Activated naive CD8-positive, alpha-beta T cell treated with anti-CD3 and anti-CD28 coated beads, Interleukin-2, amount 50 U/mL, for 24 hours (primary cell): ENCODE results near the gene FBP2.

ENCODE experiments used
- ATAC-seq: fragments of 150-1000 bp; cut with Tn5 transposase; one replicate; pipeline ENCODE4 v1.10.0; 2021
- DNase-seq: peaks from one replicate; pipeline ENCODE4 v3.0.0; 2021
- H3K27ac Mint-ChIP-seq: one replicate; pipeline ENCODE4 v1.8.0; 2021; ENCODE audit warnings: mild to moderate bottlenecking, mixed read lengths
- H3K27me3 Mint-ChIP-seq: one replicate; pipeline ENCODE4 v1.8.0; 2021; ENCODE audit warnings: mixed read lengths
- H3K36me3 Mint-ChIP-seq: one replicate; pipeline ENCODE4 v1.8.0; 2021; ENCODE audit warnings: low read depth, mixed read lengths
- H3K4me1 Mint-ChIP-seq: one replicate; pipeline ENCODE4 v1.8.0; 2021; ENCODE audit warnings: mixed read lengths
- H3K4me3 Mint-ChIP-seq: one replicate; pipeline ENCODE4 v1.8.0; 2021; ENCODE audit warnings: mild to moderate bottlenecking, moderate library complexity, mixed read lengths
- H3K9me3 Mint-ChIP-seq: one replicate; pipeline ENCODE4 v1.8.0; 2021; ENCODE audit warnings: mixed read lengths

The FBP2 gene

DNA sequence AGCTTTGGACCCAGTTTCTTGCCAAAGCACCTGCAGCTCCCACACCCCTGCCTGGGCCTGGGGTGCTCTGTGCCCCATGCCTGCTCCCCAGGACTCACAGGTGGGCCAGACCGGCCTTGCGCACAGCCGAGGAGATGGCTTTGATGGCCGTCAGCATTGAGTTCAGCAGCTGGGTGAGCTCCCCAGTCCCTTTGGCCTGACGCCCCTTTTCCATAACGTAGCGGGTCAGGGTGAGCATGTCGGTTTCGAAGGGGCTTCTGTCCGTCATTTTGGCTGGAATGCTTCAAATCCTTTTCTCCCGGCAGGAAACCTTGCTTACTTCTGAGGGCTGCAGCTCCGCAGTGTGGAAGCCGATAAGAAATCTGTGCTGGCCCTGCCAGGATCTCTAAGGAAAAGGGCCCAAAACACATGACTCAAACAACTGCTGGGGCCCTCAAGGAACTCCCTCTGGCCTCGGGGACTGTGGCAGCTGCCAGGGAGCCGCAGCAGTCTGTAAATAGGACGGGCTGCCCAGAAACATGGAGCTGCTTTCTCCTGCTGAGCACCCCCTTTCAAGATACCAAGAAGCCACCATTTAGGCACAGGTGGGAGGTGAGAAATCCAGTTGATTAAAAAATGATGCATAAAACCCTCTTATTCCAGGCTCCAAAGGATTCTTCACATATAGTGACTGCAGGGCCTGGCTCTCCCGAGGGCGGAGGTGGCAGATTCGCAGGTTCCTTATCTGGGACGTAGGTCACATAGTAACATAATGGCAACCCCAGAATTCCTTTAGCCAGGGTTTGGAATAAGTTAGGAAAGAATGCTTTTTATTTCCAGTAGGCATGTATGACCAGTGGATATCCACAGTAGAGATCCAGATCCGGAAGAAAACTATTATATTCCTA lies at the start of gene FBP2:
Gene FBP2, minus strand, starts transcription at position 366 of the 887 bp plus-strand sequence. Its CDS starts 98 bp downstream, at position 268.
- Mint-ChIP-seq H3K4me3 (no peak within 1 kb of the TSS), H3K9me3 (no peaks in the 10 kb centered on the region), H3K27ac (no peak within 1 kb of the TSS), H3K27me3 (peaks cover 17% of the 10 kb centered on the region), H3K36me3 (no peaks in the 10 kb centered on the region), H3K4me1 (no peaks in the 10 kb centered on the region)
- DNase-seq (no peak), ATAC-seq (no peak)

- H3K27ac Mint-ChIP-seq, result no peak overlapping the region
- peaks cover 16% of the 10 kb centered on the region for H3K4me1 Mint-ChIP-seq
- H3K27me3 Mint-ChIP-seq, result peaks cover 13% of the 10 kb centered on the region
- DNase-seq (no peak), ATAC-seq (no peak)
- no peaks in the 10 kb centered on the region for H3K36me3 Mint-ChIP-seq
- H3K9me3 Mint-ChIP-seq, result no peaks in the 10 kb centered on the region
- no peak overlapping the region for H3K4me3 Mint-ChIP-seq
Measured at GRCh38 chr9:94643176-94643575, 49.6 kb upstream of the FBP2 start.

GRCh38 chr9:94642501-94642900 lies 48.9 kb upstream of the FBP2 start:
- Mint-ChIP-seq H3K36me3 (no peaks in the 10 kb centered on the region), H3K4me1 (peaks cover 18% of the 10 kb centered on the region), H3K4me3 (no peak overlapping the region), H3K9me3 (no peaks in the 10 kb centered on the region), H3K27ac (no peak overlapping the region), H3K27me3 (peaks cover 17% of the 10 kb centered on the region)
- DNase-seq (no peak), ATAC-seq (no peak)

DNA sequence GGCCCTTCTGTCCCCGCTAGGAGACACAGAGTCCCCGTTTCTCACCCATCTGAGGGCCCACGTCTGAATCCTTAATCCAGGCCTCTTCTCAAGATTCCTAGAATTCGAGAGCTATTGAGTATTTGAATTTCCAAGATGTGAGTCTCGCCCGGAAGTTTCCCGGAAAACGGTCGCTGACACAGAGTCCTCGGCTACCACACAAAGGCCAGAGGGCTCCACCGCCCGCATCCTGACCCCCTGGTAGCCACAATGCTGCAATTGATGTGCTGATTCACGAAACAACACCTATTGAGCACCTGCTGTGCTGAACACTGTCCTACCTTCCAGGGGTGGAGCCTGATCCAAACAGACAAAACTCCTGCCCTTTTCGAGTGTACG lies 46.4 kb upstream of the FBP2 start:
- Mint-ChIP-seq H3K9me3 (no peaks in the 10 kb centered on the region), H3K27ac (peak overlapping the region; percentile 79), H3K4me1 (peaks cover 18% of the 10 kb centered on the region), H3K36me3 (no peaks in the 10 kb centered on the region), H3K27me3 (peaks cover 19% of the 10 kb centered on the region), H3K4me3 (peak overlapping the region; percentile 83)
- ATAC-seq, result no peak
- DNase-seq, result no peak

DNA sequence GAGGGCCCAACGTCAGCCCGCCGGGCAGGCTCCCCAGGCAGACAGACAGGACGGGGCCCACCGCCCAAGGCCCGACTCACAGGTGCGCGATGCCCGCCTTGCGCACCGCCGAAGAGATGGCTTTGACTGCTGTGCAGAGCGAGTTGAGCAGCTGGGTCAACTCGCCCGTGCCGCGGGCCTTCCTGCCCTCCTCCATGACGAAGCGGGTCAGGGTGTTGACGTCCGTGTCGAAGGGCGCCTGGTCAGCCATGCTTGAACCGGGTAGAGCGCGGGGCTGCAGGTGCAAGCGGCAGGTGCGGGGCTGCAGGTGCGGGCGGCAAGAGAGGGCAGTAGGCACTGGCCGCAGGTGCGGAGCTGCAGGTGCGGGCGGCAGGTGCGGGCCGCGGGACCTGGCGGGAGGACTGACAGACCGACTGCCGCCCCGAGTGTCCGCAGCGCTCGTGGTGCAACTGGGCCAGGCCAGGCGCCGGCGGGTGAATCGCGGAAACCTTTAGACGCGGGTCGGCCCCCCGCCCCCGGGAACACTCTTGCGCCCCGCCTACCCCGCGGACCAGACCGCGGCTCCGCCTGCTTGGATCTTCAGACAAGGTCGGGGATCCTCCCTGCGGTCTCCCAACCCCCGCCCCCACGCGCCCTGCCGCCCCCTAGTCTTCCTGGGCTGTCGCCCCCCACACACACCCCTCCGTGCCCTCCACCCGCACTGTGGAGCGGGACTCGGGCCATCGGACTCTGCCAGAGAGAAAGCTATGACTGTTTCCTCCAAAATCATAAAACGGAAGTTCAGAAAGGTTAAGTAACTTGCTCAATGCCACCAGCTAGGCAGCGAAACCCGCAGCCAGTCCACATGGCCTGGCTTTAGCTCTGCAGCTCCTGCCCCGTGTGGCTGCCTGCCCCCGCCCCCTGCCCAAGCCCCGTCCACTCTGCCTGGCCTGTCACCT lies 45.7 kb upstream of the FBP2 start, which contains the start of gene FBP1:
Gene FBP1, minus strand, starts transcription at position 458 of the 938 bp plus-strand sequence. Its CDS starts 208 bp downstream, at position 250.
- ATAC-seq (peak; percentile 90), DNase-seq (peak; percentile 53)
- H3K9me3 Mint-ChIP-seq, result no peaks in the 10 kb centered on the region
- peak within 1 kb of the TSS; percentile 83 for H3K4me3 Mint-ChIP-seq
- H3K27ac Mint-ChIP-seq, result peak within 1 kb of the TSS; percentile 79
- peaks cover 17% of the 10 kb centered on the region for H3K27me3 Mint-ChIP-seq
- H3K36me3 Mint-ChIP-seq, result no peaks in the 10 kb centered on the region
- H3K4me1 Mint-ChIP-seq, result peaks cover 18% of the 10 kb centered on the region

DNA sequence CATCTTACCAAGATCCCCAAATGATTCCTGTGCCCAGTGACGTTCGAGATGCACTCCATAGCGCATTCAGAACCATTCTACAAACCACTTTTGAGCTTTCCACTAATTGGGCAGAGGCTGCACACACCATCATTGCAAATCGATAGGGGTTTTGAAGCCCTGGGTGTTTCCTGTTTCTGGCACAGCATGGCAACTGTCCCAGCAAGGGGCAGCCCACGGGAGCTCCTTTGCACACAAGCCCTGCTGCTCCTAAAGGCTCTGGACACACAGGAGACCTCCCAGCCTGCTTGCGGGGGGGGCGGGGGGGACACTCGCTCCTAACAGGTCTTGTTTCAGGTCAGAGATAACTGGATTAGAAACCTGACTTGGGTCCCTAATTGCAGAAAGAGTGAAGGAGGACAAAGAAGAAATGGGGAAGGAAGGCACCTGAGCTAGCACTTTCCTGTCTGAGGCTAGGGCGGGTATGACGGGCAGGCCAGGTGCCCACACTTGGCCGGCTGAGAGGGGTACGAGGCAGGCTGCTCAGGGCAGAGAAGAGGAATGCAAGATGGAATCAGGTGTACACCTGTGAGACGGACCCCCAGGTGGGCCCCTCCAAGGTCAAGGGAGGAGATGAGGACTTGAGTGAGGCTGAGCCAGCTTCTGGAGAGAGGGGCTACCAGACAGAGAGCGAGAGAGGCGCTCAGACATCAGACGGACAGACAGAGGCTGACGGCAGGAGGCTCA lies 44.9 kb upstream of the FBP2 start:
- no peaks in the 10 kb centered on the region for H3K9me3 Mint-ChIP-seq
- DNase-seq (no peak), ATAC-seq (no peak)
- peak overlapping the region; percentile 53 for H3K27ac Mint-ChIP-seq
- H3K27me3 Mint-ChIP-seq, result peaks cover 17% of the 10 kb centered on the region
- peak overlapping the region; percentile 83 for H3K4me3 Mint-ChIP-seq
- H3K4me1 Mint-ChIP-seq, result peaks cover 18% of the 10 kb centered on the region
- H3K36me3 Mint-ChIP-seq, result no peaks in the 10 kb centered on the region

DNA sequence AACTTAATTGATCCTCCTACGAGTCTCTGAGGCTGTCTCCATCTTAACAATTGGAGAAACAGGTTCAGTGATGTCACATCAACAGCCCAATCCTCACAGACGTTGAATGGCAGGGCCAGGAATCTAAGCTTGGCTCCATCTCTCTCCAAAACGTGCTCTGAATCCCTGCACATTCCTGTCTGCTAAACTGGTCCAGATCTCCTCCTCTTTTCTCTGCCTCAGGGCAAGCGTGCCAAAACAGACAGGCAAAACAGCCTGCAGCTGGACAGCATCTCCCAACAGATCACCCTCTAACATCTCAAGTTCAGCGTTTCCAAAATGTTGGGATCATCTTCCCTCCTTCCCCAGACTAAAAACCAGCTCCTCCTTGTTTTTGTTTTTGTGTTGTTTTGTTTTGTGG lies 39.1 kb upstream of the FBP2 start:
- H3K27ac Mint-ChIP-seq, result no peak overlapping the region
- no peak for DNase-seq
- H3K27me3 Mint-ChIP-seq, result peaks cover 7% of the 10 kb centered on the region
- H3K4me3 Mint-ChIP-seq, result no peak overlapping the region
- ATAC-seq, result no peak
- H3K9me3 Mint-ChIP-seq, result no peaks in the 10 kb centered on the region
- H3K36me3 Mint-ChIP-seq, result no peaks in the 10 kb centered on the region
- no peaks in the 10 kb centered on the region for H3K4me1 Mint-ChIP-seq

GRCh38 chr9:94631599-94631998 lies 38.0 kb upstream of the FBP2 start:
- no peak overlapping the region for H3K27ac Mint-ChIP-seq
- DNase-seq (no peak), ATAC-seq (no peak)
- no peak overlapping the region for H3K4me3 Mint-ChIP-seq
- H3K9me3 Mint-ChIP-seq, result no peaks in the 10 kb centered on the region
- H3K36me3 Mint-ChIP-seq, result no peaks in the 10 kb centered on the region
- H3K4me1 Mint-ChIP-seq, result no peaks in the 10 kb centered on the region
- H3K27me3 Mint-ChIP-seq, result peaks cover 4% of the 10 kb centered on the region

GRCh38 chr9:94630833-94631232 lies 37.2 kb upstream of the FBP2 start:
- Mint-ChIP-seq H3K4me1 (no peaks in the 10 kb centered on the region), H3K27ac (no peak overlapping the region), H3K36me3 (no peaks in the 10 kb centered on the region), H3K4me3 (no peak overlapping the region), H3K27me3 (peaks cover 4% of the 10 kb centered on the region), H3K9me3 (no peaks in the 10 kb centered on the region)
- ATAC-seq (no peak), DNase-seq (no peak)

- Mint-ChIP-seq H3K36me3 (no peaks in the 10 kb centered on the region), H3K4me1 (no peaks in the 10 kb centered on the region), H3K27ac (no peak overlapping the region), H3K27me3 (peaks cover 2% of the 10 kb centered on the region), H3K4me3 (no peak overlapping the region), H3K9me3 (no peaks in the 10 kb centered on the region)
- ATAC-seq (no peak), DNase-seq (no peak)
Measured at GRCh38 chr9:94630281-94630680, 36.7 kb upstream of the FBP2 start.

- H3K4me1 Mint-ChIP-seq, result peaks cover 2% of the 10 kb centered on the region
- peaks cover 2% of the 10 kb centered on the region for H3K27me3 Mint-ChIP-seq
- no peak overlapping the region for H3K27ac Mint-ChIP-seq
- H3K4me3 Mint-ChIP-seq, result no peak overlapping the region
- DNase-seq (no peak), ATAC-seq (no peak)
- H3K36me3 Mint-ChIP-seq, result no peaks in the 10 kb centered on the region
- no peaks in the 10 kb centered on the region for H3K9me3 Mint-ChIP-seq
Measured at GRCh38 chr9:94627287-94627686, 33.7 kb upstream of the FBP2 start.

DNA sequence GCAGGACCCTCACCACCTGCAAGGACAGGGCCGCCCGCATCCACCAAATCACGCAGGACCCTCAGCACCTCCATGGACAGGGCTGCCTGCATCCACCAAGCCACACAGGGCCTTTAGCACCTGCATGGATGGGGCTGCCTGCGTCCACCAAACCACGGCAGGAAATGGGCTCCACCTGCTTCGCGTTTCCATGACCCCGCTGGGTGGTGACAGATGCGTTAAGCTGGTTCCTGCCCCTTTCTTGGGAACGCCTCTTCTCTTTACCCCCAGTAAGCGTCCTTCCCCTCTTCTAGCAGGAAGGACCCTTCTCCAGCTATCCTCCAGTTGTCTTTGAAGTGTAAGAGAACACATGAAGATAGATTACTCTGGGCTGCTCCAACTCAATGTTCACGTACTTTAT lies 32.2 kb upstream of the FBP2 start:
- Mint-ChIP-seq H3K27me3 (peaks cover 2% of the 10 kb centered on the region), H3K4me3 (no peak overlapping the region), H3K36me3 (no peaks in the 10 kb centered on the region), H3K27ac (no peak overlapping the region), H3K9me3 (no peaks in the 10 kb centered on the region), H3K4me1 (peaks cover 8% of the 10 kb centered on the region)
- ATAC-seq, result no peak
- no peak for DNase-seq

DNA sequence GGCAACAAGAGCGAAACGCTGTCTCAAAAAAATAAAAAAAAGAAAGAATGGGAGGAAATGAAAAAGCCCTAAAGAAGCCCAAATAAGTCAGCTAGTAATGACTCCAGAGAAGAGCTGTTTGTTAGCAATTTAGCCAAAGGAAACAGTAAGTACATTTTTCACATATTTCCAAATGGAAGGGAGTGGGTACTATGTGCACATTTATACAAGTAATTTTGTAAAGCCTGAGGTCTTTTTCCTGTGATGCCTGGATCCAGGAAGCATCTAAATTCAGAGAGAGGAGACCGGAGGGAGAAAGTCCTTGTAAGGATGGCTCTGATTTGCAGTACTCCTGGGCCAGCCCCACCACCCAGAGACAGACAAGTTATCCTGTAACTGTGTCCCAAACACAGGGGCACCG lies 31.0 kb upstream of the FBP2 start:
- Mint-ChIP-seq H3K36me3 (no peaks in the 10 kb centered on the region), H3K4me3 (no peak overlapping the region), H3K4me1 (peaks cover 8% of the 10 kb centered on the region), H3K27me3 (peaks cover 8% of the 10 kb centered on the region), H3K9me3 (no peaks in the 10 kb centered on the region), H3K27ac (no peak overlapping the region)
- DNase-seq (no peak), ATAC-seq (no peak)

- ATAC-seq, result peak; percentile 68
- Mint-ChIP-seq H3K9me3 (no peaks in the 10 kb centered on the region), H3K4me1 (peaks cover 8% of the 10 kb centered on the region), H3K27me3 (peaks cover 8% of the 10 kb centered on the region), H3K27ac (no peak overlapping the region), H3K36me3 (no peaks in the 10 kb centered on the region), H3K4me3 (no peak overlapping the region)
- DNase-seq, result peak; percentile 42
Measured at GRCh38 chr9:94623253-94623652, 29.6 kb upstream of the FBP2 start.
